Measurements from ENCODE around the gene PLEKHM2.
"Not testable (repeated sequence)": the region's sequence is repeated elsewhere in the genome, so short reads cannot be mapped to it uniquely, and the experiment has no call there.

PLEKHM2 gene

GRCh38 chr1:15696956-15697521 lies 12.9 kb downstream of the PLEKHM2 start:
- in situ Hi-C loops (cut with HindIII; ENCODE audit: low pct_ligation_motif_present, low pct_unique_long_range_greater_than_20kb, low sequenced_read_pairs) = no loop called here
- DNase-seq = no peak

- no peak for DNase-seq
- in situ Hi-C loops (cut with HindIII; ENCODE audit: low pct_ligation_motif_present, low pct_unique_long_range_greater_than_20kb, low sequenced_read_pairs) = no loop called here
These were observed 14.1 kb downstream of the PLEKHM2 start for GRCh38 chr1:15698201-15698600.

GRCh38 chr1:15699321-15699720 lies 15.2 kb downstream of the PLEKHM2 start:
- DNase-seq; in situ Hi-C loops (cut with HindIII; ENCODE audit: low pct_ligation_motif_present, low pct_unique_long_range_greater_than_20kb, low sequenced_read_pairs): not testable (repeated sequence)

- in situ Hi-C loops (cut with HindIII; ENCODE audit: low pct_ligation_motif_present, low pct_unique_long_range_greater_than_20kb, low sequenced_read_pairs) = no loop called here
- no peak for DNase-seq
These were observed 16.4 kb downstream of the PLEKHM2 start for GRCh38 chr1:15700508-15700907.

GRCh38 chr1:15701784-15702183 lies 17.7 kb downstream of the PLEKHM2 start:
- DNase-seq = no peak
- in situ Hi-C loops (cut with HindIII; ENCODE audit: low pct_ligation_motif_present, low pct_unique_long_range_greater_than_20kb, low sequenced_read_pairs) = no loop called here

GRCh38 chr1:15702722-15703550 lies 18.8 kb downstream of the PLEKHM2 start:
- DNase-seq = peak; percentile 51
- in situ Hi-C loops (cut with HindIII; ENCODE audit: low pct_ligation_motif_present, low pct_unique_long_range_greater_than_20kb, low sequenced_read_pairs) = no loop called here

GRCh38 chr1:15703562-15703961 lies 19.4 kb downstream of the PLEKHM2 start:
- peak; percentile 79 for DNase-seq

GRCh38 chr1:15704526-15705183 lies 20.5 kb downstream of the PLEKHM2 start:
- in situ Hi-C loops (cut with HindIII; ENCODE audit: low pct_ligation_motif_present, low pct_unique_long_range_greater_than_20kb, low sequenced_read_pairs) = no loop called here
- no peak for DNase-seq

More at GRCh38 chr1:15703562-15703961, 19.4 kb downstream of the PLEKHM2 start:
- in situ Hi-C loops (cut with HindIII; ENCODE audit: low pct_ligation_motif_present, low pct_unique_long_range_greater_than_20kb, low sequenced_read_pairs) = no loop called here

GRCh38 chr1:15705184-15705566 lies 21.1 kb downstream of the PLEKHM2 start:
- no peak for DNase-seq
- in situ Hi-C loops (cut with HindIII; ENCODE audit: low pct_ligation_motif_present, low pct_unique_long_range_greater_than_20kb, low sequenced_read_pairs) = no loop called here

- in situ Hi-C loops (cut with HindIII; ENCODE audit: low pct_ligation_motif_present, low pct_unique_long_range_greater_than_20kb, low sequenced_read_pairs) = no loop called here
- DNase-seq = no peak
These were observed 22.6 kb downstream of the PLEKHM2 start for GRCh38 chr1:15706751-15707150.

GRCh38 chr1:15707239-15707925 lies 23.3 kb downstream of the PLEKHM2 start:
- no peak for DNase-seq
- in situ Hi-C loops (cut with HindIII; ENCODE audit: low pct_ligation_motif_present, low pct_unique_long_range_greater_than_20kb, low sequenced_read_pairs) = no loop called here

GRCh38 chr1:15708486-15709137 lies 24.5 kb downstream of the PLEKHM2 start:
- in situ Hi-C loops (cut with HindIII; ENCODE audit: low pct_ligation_motif_present, low pct_unique_long_range_greater_than_20kb, low sequenced_read_pairs) = no loop called here
- DNase-seq = no peak

GRCh38 chr1:15709226-15709625 lies 25.1 kb downstream of the PLEKHM2 start:
- in situ Hi-C loops (cut with HindIII; ENCODE audit: low pct_ligation_motif_present, low pct_unique_long_range_greater_than_20kb, low sequenced_read_pairs) = no loop called here
- no peak for DNase-seq

GRCh38 chr1:15712168-15712567 lies 28.0 kb downstream of the PLEKHM2 start:
- DNase-seq = no peak
- in situ Hi-C loops (cut with HindIII; ENCODE audit: low pct_ligation_motif_present, low pct_unique_long_range_greater_than_20kb, low sequenced_read_pairs) = no loop called here

- in situ Hi-C loops (cut with HindIII; ENCODE audit: low pct_ligation_motif_present, low pct_unique_long_range_greater_than_20kb, low sequenced_read_pairs) = no loop called here
- no peak for DNase-seq
These were observed 30.5 kb downstream of the PLEKHM2 start for GRCh38 chr1:15714406-15715136.

GRCh38 chr1:15717418-15718125 lies 33.5 kb downstream of the PLEKHM2 start:
- no peak for DNase-seq
- in situ Hi-C loops (cut with HindIII; ENCODE audit: low pct_ligation_motif_present, low pct_unique_long_range_greater_than_20kb, low sequenced_read_pairs) = no loop called here

- DNase-seq = no peak
- in situ Hi-C loops (cut with HindIII; ENCODE audit: low pct_ligation_motif_present, low pct_unique_long_range_greater_than_20kb, low sequenced_read_pairs) = no loop called here
These were observed 34.1 kb downstream of the PLEKHM2 start for GRCh38 chr1:15718199-15718601.

Measured in ACHN (cell line).